NCI-H82 (cell line): Measurements from ENCODE around the gene TRIM63.

Experiments
- DNase-seq: peaks from one replicate; lab custom pipeline; 2025; lab: John Stamatoyannopoulos, UW

TRIM63 gene

DNA sequence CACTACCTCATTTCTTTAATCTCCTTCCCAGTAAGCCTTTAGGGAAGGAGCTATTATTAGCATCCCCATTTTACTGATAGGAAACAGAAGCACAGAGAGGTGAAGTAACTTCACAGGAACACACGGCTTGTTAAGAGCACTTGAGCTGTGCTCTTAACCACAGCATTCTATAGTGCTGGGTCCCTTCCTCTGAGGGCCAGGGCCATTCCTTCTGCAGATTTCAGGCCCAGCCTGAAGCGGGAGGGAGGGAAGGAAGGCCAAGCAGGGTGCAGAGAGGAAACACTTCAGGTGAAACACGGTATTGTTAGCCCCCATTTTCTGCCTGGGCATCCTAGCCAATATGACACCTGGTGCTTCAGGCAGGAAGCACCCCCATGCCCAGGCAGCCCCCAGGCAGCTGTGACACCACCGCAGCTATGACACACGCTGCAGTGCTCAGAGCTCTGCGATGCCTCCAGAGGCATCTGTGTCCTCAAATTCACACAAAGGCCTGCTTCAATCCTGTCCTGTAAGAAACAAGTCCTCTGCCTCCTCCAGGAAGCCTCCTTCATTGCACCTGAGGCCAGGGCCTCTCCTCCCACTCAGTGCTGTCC is 50.4 kb downstream of the TRIM63 start:
- peak; percentile 81 for DNase-seq

- peak; percentile 86 for DNase-seq
Observed at GRCh38 chr1:26016258-26016952, 51.0 kb downstream of the TRIM63 start.

DNA sequence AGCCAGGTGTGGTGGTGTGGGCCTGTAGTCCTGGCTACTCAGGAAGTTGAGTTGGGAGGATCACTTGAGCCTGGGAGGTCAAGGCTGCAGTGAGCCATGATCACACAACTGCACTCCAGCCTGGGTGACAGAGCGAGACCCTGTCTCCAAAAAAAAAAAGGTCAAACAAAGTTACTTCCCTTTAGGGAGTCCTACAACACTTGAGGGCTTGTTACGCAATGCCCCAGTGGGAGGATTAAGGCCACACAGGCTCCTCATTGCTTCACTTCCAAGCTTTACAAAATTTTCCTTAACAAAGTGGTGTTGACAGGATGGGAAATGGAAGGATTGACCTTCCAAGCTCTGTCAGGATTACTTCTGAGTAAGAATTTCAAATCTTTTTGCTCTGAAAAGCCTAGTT is 52.1 kb downstream of the TRIM63 start:
- no peak for DNase-seq

DNA sequence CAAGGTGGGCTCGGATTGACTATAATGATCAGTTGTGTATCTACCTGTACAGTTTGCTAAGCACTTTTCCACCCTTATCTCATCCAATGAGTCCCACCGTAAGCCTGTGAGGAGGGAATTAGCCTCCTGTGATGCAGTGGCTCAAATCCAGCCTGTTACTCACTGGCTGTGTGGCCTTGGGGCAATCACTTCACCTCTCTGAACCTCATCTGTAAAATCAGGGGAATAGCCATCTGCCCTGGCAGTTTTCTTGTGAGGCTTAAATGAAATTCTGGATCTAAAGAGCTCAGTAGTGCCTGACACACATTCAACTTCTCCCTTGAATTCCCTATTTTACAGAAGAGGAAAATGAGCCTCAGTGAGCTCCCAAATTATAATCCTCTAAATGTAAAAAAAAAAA is 53.3 kb downstream of the TRIM63 start:
- no peak for DNase-seq

- DNase-seq = no peak
Observed at GRCh38 chr1:26012864-26013263, 54.6 kb downstream of the TRIM63 start.

GRCh38 chr1:26010825-26011224 is 56.6 kb downstream of the TRIM63 start:
- DNase-seq = no peak

DNA sequence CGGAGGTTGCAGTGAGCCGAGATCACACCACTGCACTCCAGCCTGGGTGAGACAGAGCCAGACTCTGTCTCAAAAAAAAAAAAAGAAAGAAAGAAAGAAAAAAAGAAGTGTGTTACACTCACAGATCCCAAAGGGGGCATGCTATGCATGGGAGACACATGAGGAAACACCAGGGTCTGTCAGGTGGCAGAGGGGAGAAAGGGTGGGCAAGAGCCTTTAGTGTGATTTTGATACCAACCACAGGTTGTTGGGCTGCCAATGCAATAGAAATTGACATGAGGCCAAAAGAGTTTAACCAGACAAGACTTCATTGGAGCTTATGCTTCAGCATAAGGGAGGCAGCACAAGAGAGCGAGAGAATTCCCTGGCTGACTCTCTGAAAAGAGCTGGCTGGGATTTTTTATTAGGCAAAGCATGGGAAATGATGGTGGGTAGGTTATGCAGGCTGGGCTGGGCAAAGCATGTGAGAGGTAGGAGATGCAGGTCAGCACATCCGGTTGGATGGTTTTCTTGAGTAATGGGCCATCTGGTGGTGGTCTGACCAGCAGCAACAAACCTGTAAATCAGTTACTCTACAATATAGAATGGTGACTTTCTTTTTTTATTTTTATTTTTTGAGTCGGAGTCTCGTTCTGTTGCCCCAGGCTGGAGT is 57.5 kb downstream of the TRIM63 start:
- DNase-seq = peak; percentile 77

- DNase-seq = no peak
Observed at GRCh38 chr1:26006710-26007109, 60.7 kb downstream of the TRIM63 start.

- no peak for DNase-seq
Observed at GRCh38 chr1:26005434-26006105, 61.9 kb downstream of the TRIM63 start.

DNA sequence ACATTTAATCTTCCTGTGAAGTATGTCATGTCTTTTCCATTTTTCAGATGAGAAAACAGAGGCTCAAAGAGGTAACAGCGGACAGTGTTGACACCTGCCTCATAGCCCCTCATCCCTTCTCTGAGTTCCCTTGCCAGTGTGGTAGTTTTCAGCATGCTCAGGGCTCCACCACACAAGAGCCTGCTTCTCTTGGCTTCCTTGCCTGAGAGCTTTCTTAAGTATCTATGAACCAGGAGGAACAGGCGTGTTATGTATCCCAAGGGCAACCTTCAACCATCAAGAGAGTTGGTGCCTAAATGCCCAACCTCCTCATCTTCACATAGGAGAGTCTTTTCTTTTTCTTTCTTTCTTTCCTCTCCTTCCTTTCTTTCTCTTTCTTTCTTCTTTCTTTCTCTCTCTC is 63.7 kb downstream of the TRIM63 start:
- DNase-seq = no peak

DNA sequence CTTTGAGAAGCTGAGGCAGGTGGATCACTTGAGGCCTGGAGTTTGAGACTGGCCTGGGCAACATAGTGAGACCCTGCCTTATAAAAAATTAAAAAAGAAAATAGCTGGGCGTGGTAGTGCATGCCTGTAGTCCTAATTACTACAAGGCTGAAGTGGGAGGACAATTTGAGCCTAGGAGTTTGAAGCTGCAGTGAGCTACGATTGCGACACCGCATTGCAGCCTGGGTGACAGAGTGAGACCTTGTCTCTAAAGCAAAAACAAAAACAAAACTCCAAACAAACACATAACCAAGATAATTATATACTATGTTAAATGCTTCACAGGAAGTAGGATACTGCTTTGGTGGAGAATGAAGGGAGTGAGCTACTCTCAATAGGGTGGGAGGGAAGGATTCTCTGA is 64.2 kb downstream of the TRIM63 start:
- no peak for DNase-seq
